MM.1S (cell line): ENCODE measurements around the gene MBP.

ENCODE experiments used
- DNase-seq: peaks from one replicate; pipeline ENCODE4 v3.0.0-alpha.2; 2015
- H2AFZ ChIP-seq: fragments of 300-600 bp; sonication (generic); 2 replicates; pipeline ENCODE4 v1.6.0; 2016; ENCODE audit warnings: antibody characterized with exemption, low read length
- H3F3A ChIP-seq: fragments of 300-600 bp; sonication (generic); 2 replicates; pipeline ENCODE4 v1.6.1; 2016; ENCODE audit warnings: mild to moderate bottlenecking, antibody characterized with exemption, low read length, moderate library complexity, mixed read lengths; ENCODE audit not compliant: insufficient read depth
- H3K27ac ChIP-seq: fragments of 300-600 bp; sonication (generic); 2 replicates; pipeline ENCODE4 v1.5.1; 2016; ENCODE audit warnings: mild to moderate bottlenecking, low read length
- H3K27me3 ChIP-seq: fragments of 300-600 bp; sonication (generic); replicated peaks from 2 replicates; pipeline ENCODE4 v1.6.0; 2016; ENCODE audit warnings: low read length; ENCODE audit not compliant: insufficient read depth
- H3K36me3 ChIP-seq: fragments of 300-600 bp; sonication (generic); replicated peaks from 2 replicates; pipeline ENCODE4 v1.6.1; 2016; ENCODE audit warnings: mild to moderate bottlenecking, low read length, mixed read lengths; ENCODE audit not compliant: insufficient read depth
- H3K4me1 ChIP-seq: fragments of 300-600 bp; sonication (generic); 2 replicates; pipeline ENCODE4 v1.6.1; 2016; ENCODE audit warnings: low read length, mixed read lengths
- H3K4me2 ChIP-seq: fragments of 300-600 bp; sonication (generic); 2 replicates; pipeline ENCODE4 v1.6.0; 2016; ENCODE audit warnings: low read depth, low read length
- H3K4me3 ChIP-seq: fragments of 300-600 bp; sonication (generic); 2 replicates; pipeline ENCODE4 v1.5.1; 2016; ENCODE audit warnings: low read length, mixed read lengths
- H3K79me2 ChIP-seq: fragments of 300-600 bp; sonication (generic); 2 replicates; pipeline ENCODE4 v1.6.1; 2016; ENCODE audit warnings: mixed run types, low read length, mixed read lengths
- H3K9ac ChIP-seq: fragments of 300-600 bp; sonication (generic); 2 replicates; pipeline ENCODE4 v1.6.1; 2016; ENCODE audit warnings: low read length, mixed read lengths
- H3K9me2 ChIP-seq: fragments of 300-600 bp; sonication (generic); replicated peaks from 2 replicates; pipeline ENCODE4 v1.6.1; 2016; ENCODE audit warnings: mild to moderate bottlenecking, low read length, mixed read lengths; ENCODE audit not compliant: insufficient read depth
- H3K9me3 ChIP-seq: fragments of 300-600 bp; sonication (generic); replicated peaks from 2 replicates; pipeline ENCODE4 v1.6.1; 2016; ENCODE audit warnings: mild to moderate bottlenecking, low read length, mixed read lengths; ENCODE audit not compliant: insufficient read depth
- H4K20me1 ChIP-seq: fragments of 300-600 bp; sonication (generic); 2 replicates; pipeline ENCODE4 v1.6.1; 2016; ENCODE audit warnings: mild to moderate bottlenecking, low read length, moderate library complexity, mixed read lengths; ENCODE audit not compliant: insufficient read depth
- EZH2 ChIP-seq: fragments of 300-600 bp; sonication (generic); optimal IDR thresholded peaks from 2 replicates; pipeline ENCODE3; 2017; ENCODE audit warnings: low read depth, mild to moderate bottlenecking, antibody characterized with exemption, low read length, mixed read lengths
- EZH2phosphoT487 ChIP-seq: fragments of 300-600 bp; sonication (generic); IDR thresholded peaks from 2 replicates; pipeline ENCODE4 v1.6.1; 2018; ENCODE audit warnings: antibody characterized with exemption, low read length
- TF ChIP-seq, protein P1 (sequence below): fragments of 300-600 bp; sonication (generic); IDR thresholded peaks from 2 replicates; pipeline ENCODE4 v1.5.1; 2016; ENCODE audit warnings: antibody characterized with exemption, low read length, mixed read lengths

MBP gene

DNA sequence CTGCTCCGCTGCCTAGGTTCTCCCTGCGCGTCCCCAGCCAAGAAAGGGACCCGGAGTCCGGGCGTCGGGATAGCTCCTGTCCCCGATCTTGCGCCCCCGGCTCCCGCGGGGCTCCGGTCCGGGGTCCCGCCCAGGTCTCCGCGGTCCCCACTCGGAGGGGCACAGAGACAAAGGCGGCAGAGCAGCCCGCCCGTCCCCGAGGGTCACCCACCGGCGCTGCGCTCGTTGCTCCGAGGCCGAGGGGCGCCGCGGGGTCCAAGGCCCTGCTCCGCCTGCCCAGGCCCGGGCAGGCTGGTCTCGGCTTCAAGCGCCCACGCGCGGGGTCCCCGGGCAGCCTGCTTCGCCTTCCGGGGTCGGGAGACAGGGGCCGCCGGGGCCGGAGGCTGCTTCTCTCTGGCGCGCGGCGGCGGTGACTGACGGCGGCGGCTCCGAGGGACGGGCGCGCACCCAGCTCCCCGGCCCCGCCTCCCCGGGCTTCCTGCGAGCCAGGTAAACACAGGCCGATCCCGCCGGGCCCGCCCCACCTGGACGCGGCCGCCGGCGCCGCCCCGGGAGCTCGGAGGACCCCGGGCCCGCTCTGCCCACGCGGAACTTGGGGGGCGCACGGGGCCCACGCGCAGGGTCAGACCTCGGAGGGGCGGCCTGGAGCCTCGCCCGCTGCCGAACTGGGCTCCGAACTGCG is at the start of gene MBP:
Gene MBP, minus strand, starts transcription at position 415 of the 682 bp plus-strand sequence. CDS start 27,522 bp downstream, outside the sequence.
- H3K4me2 ChIP-seq: peak within 1 kb of the TSS; percentile 62; the same call in 1 of the 2 replicates
- peak; percentile 56 for DNase-seq

DNA sequence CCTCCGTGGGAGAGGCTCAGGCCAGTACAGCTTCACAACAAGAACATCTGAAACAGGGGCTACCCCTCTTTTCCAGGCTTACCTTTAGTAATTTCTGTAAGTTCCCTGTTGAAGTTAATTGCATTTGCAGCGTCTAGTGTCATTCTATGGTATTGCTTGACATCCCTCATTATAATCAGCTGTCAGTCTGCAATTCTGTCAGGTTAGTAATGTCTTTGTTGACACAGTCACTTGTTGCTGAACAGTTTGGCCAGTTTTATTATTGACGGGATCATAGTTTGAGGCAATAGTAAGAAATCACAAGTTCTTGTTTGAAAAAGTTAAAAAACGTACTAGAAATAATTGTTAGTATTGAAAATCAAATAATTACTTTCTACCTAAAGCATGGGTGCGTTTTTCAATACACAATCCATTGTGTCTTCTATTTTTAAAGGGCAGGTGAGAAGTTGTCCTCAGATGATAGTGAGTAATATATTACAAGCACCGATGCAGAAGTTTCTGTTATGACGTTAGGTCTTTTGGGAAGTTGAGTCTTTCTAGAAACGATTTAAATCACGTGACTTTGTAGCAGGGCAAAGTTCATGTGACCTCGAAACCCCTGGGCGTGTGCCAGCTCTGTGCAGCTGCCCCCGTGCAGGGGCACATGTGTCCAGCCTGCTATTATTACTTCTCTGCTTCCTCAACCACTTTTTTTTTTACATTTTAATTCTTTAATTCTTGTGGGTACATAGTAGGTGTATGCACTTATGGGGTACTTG is 49.5 kb upstream of the MBP start:
- no peaks in the 10 kb centered on the region for H3K36me3 ChIP-seq
- H2AFZ ChIP-seq: no peak overlapping the region
- no peak overlapping the region for H3K4me2 ChIP-seq

More for the DNA sequence above, at the start of gene MBP:
- H3K9ac ChIP-seq: peak within 1 kb of the TSS; percentile 58; the same call in 1 of the 2 replicates
- no peaks in the 10 kb centered on the region for H3K4me1 ChIP-seq
- no peaks in the 10 kb centered on the region for H3K9me3 ChIP-seq
- no peaks in the 10 kb centered on the region for H3F3A ChIP-seq
- H4K20me1 ChIP-seq: no peaks in the 10 kb centered on the region
- H3K27ac ChIP-seq: no peak within 1 kb of the TSS
- no peaks in the 10 kb centered on the region for H3K27me3 ChIP-seq
- H2AFZ ChIP-seq: peak within 1 kb of the TSS; percentile 63; the same call in 1 of the 2 replicates
- TF ChIP-seq, protein P1, sequence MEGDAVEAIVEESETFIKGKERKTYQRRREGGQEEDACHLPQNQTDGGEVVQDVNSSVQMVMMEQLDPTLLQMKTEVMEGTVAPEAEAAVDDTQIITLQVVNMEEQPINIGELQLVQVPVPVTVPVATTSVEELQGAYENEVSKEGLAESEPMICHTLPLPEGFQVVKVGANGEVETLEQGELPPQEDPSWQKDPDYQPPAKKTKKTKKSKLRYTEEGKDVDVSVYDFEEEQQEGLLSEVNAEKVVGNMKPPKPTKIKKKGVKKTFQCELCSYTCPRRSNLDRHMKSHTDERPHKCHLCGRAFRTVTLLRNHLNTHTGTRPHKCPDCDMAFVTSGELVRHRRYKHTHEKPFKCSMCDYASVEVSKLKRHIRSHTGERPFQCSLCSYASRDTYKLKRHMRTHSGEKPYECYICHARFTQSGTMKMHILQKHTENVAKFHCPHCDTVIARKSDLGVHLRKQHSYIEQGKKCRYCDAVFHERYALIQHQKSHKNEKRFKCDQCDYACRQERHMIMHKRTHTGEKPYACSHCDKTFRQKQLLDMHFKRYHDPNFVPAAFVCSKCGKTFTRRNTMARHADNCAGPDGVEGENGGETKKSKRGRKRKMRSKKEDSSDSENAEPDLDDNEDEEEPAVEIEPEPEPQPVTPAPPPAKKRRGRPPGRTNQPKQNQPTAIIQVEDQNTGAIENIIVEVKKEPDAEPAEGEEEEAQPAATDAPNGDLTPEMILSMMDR: no peak
- TF ChIP-seq EZH2: no peak
- TF ChIP-seq EZH2phosphoT487: no peak
- H3K79me2 ChIP-seq: peaks cover 36% of the 10 kb centered on the region
- no peaks in the 10 kb centered on the region for H3K9me2 ChIP-seq
- no peaks in the 10 kb centered on the region for H3K36me3 ChIP-seq
- peak within 1 kb of the TSS; percentile 67 for H3K4me3 ChIP-seq

DNA sequence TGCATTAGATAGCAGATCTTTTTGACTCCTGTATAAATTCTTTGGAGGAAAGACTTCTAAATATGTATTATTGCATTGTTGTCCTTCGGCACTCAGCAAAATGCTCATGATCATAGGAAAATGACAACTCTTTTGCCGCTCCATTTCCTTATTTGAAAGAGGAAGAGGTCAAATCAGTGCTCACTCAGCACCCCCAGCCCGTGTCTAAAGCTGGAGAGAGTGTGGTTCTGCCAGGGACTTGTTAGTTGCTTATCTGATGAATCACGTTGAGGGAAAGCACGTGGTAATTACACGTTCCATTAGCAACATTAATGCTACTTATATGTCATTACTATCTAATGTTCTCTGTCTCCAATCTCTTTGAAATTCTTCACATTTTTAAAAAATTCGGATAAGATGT is 46.0 kb upstream of the MBP start:
- H3K4me3 ChIP-seq: no peak overlapping the region
- TF ChIP-seq EZH2 (no peak), EZH2phosphoT487 (no peak)
- TF ChIP-seq, protein P1: no peak
- H3K36me3 ChIP-seq: no peaks in the 10 kb centered on the region
- no peak overlapping the region for H3K4me2 ChIP-seq
- H3K79me2 ChIP-seq: no peaks in the 10 kb centered on the region
- no peak overlapping the region for H2AFZ ChIP-seq
- H3K27me3 ChIP-seq: no peaks in the 10 kb centered on the region
- no peak overlapping the region for H3K9ac ChIP-seq
- no peak overlapping the region for H3K27ac ChIP-seq
- H3F3A ChIP-seq: no peaks in the 10 kb centered on the region
- H3K9me2 ChIP-seq: no peaks in the 10 kb centered on the region
- no peaks in the 10 kb centered on the region for H3K4me1 ChIP-seq
- H3K9me3 ChIP-seq: no peaks in the 10 kb centered on the region
- DNase-seq: no peak
- H4K20me1 ChIP-seq: no peaks in the 10 kb centered on the region

More for the DNA sequence above, 49.5 kb upstream of the MBP start:
- H3K9me2 ChIP-seq: no peaks in the 10 kb centered on the region
- no peaks in the 10 kb centered on the region for H3F3A ChIP-seq
- H3K79me2 ChIP-seq: no peaks in the 10 kb centered on the region
- H4K20me1 ChIP-seq: no peaks in the 10 kb centered on the region
- TF ChIP-seq EZH2 (no peak), EZH2phosphoT487 (no peak)
- TF ChIP-seq, protein P1: no peak
- no peaks in the 10 kb centered on the region for H3K27me3 ChIP-seq
- H3K27ac ChIP-seq: no peak overlapping the region
- no peak overlapping the region for H3K4me3 ChIP-seq
- no peaks in the 10 kb centered on the region for H3K4me1 ChIP-seq
- DNase-seq: no peak
- H3K9ac ChIP-seq: no peak overlapping the region
- H3K9me3 ChIP-seq: no peaks in the 10 kb centered on the region
